OCI-LY3 (cell line): Measurements from ENCODE around the gene SLC7A6OS.

ENCODE experiments used
- H2AFZ ChIP-seq: fragments of 200-600, 300-600 bp; shearing (Covaris generic); 2 replicates; pipeline ENCODE4 v1.6.0; 2014; ENCODE audit warnings: antibody characterized with exemption, low read depth, low read length
- H3K27ac ChIP-seq: fragments of 200-600, 300-600 bp; sonication (generic); 2 replicates; pipeline ENCODE4 v1.5.1; 2014; ENCODE audit warnings: mild to moderate bottlenecking, low read length, moderate library complexity, mixed read lengths
- H3K27me3 ChIP-seq: fragments of 200-600, 300-600 bp; sonication (generic); 2 replicates; pipeline ENCODE4 v1.6.1; 2014; ENCODE audit warnings: low read depth, low read length, mixed read lengths
- H3K36me3 ChIP-seq: fragments of 200-600, 300-600 bp; sonication (generic); replicated peaks from 2 replicates; pipeline ENCODE3; 2014; ENCODE audit warnings: low read depth, low read length, mixed read lengths
- H3K4me1 ChIP-seq: fragments of 300-600, 200-600 bp; sonication (generic); 2 replicates; pipeline ENCODE4 v1.6.1; 2014; ENCODE audit warnings: low read length, mixed read lengths
- H3K4me2 ChIP-seq: fragments of 200-600, 300-600 bp; sonication (generic); 2 replicates; pipeline ENCODE4 v1.6.1; 2014; ENCODE audit warnings: low read length, mixed read lengths
- H3K4me3 ChIP-seq: fragments of 300-600, 200-600 bp; sonication (generic); 2 replicates; pipeline ENCODE4 v1.5.1; 2014; ENCODE audit warnings: antibody characterized with exemption, mild to moderate bottlenecking, low read length, moderate library complexity
- H3K79me2 ChIP-seq: fragments of 300-600, 200-600 bp; shearing (Covaris generic); 2 replicates; pipeline ENCODE4 v1.6.1; 2014; ENCODE audit warnings: mild to moderate bottlenecking, low read length, mixed read lengths
- H3K9ac ChIP-seq: fragments of 300-600, 200-600 bp; shearing (Covaris generic); 2 replicates; pipeline ENCODE4 v1.6.0; 2014; ENCODE audit warnings: mild to moderate bottlenecking, low read length, moderate library complexity
- H3K9me3 ChIP-seq: fragments of 200-600, 300-600 bp; shearing (Covaris generic); 2 replicates; pipeline ENCODE4 v1.6.1; 2014; ENCODE audit warnings: low read length, mixed read lengths; ENCODE audit not compliant: insufficient read depth
- H4K20me1 ChIP-seq: fragments of 200-600, 300-600 bp; sonication (generic); 2 replicates; pipeline ENCODE4 v1.6.1; 2016; ENCODE audit warnings: low read length, mixed read lengths; ENCODE audit not compliant: insufficient read depth
- CTCF ChIP-seq: fragments of 200-600, 300-600 bp; sonication (generic); IDR thresholded peaks from 2 replicates; pipeline ENCODE4 v1.5.1; 2014; ENCODE audit warnings: antibody characterized with exemption, low read length, low read depth
- EZH2phosphoT487 ChIP-seq: fragments of 200-600 bp; shearing (Covaris generic); IDR thresholded peaks from 2 replicates; pipeline ENCODE4 v1.6.1; 2018; ENCODE audit warnings: antibody characterized with exemption, mixed run types, low read depth

SLC7A6OS gene

DNA sequence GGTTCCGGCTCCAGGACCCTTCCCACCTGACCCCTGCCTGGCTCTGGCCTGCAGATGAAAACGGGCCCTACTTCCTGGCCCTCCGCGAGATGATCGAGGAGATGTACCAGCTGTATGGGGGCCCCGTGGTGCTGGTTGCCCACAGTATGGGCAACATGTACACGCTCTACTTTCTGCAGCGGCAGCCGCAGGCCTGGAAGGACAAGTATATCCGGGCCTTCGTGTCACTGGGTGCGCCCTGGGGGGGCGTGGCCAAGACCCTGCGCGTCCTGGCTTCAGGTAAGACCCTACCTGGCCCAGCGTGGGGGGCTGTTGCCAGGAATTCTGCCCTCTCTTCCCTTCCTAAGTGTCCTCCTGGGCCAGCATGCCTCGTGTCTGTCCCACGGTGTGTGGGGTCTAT, 55.0 kb downstream of the SLC7A6OS start:
- H3K9ac ChIP-seq = no peak overlapping the region
- H3K36me3 ChIP-seq = no peaks in the 10 kb centered on the region
- H3K27me3 ChIP-seq = no peaks in the 10 kb centered on the region
- no peaks in the 10 kb centered on the region for H3K9me3 ChIP-seq
- H4K20me1 ChIP-seq = no peaks in the 10 kb centered on the region
- H2AFZ ChIP-seq = no peak overlapping the region
- no peaks in the 10 kb centered on the region for H3K4me1 ChIP-seq
- no peak overlapping the region for H3K27ac ChIP-seq
- no peaks in the 10 kb centered on the region for H3K79me2 ChIP-seq
- no peak overlapping the region for H3K4me2 ChIP-seq
- H3K4me3 ChIP-seq = no peak overlapping the region
- no peak for TF ChIP-seq EZH2phosphoT487
- no peak for TF ChIP-seq CTCF

DNA sequence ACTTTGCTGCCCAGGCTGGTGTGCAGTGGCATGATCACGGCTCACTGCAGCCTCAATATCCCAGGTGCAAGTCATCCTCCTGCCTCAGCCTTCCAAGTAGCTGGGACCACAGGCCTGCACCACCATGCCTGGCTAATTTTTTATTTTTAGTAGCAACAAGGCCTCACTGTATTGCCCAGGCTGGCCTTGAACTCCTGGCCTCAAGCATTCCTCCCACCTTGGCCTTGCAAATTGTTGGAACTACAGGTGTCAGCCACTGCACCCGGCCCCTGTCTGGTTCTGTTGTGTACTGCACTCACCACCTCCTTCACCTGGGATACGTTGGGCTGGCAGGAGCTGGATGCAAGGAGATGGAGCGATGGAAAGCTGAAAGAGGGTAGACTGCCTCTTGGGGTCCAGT, 57.0 kb downstream of the SLC7A6OS start:
- Histone ChIP-seq H3K36me3 (no peaks in the 10 kb centered on the region), H3K4me2 (no peak overlapping the region)

GRCh38 chr16:68252383-68252782, 58.4 kb downstream of the SLC7A6OS start:
- Histone ChIP-seq H2AFZ (no peak overlapping the region), H3K27ac (no peak overlapping the region), H3K4me2 (no peak overlapping the region), H3K9me3 (no peaks in the 10 kb centered on the region), H3K79me2 (no peaks in the 10 kb centered on the region), H3K4me1 (no peaks in the 10 kb centered on the region), H3K4me3 (no peak overlapping the region), H3K36me3 (no peaks in the 10 kb centered on the region), H3K27me3 (no peaks in the 10 kb centered on the region), H4K20me1 (no peaks in the 10 kb centered on the region), H3K9ac (no peak overlapping the region)
- TF ChIP-seq CTCF (no peak), EZH2phosphoT487 (no peak)

More for the DNA sequence above, 57.0 kb downstream of the SLC7A6OS start:
- H2AFZ ChIP-seq = no peak overlapping the region
- no peaks in the 10 kb centered on the region for H3K27me3 ChIP-seq
- no peak overlapping the region for H3K9ac ChIP-seq
- no peaks in the 10 kb centered on the region for H3K79me2 ChIP-seq
- no peak overlapping the region for H3K27ac ChIP-seq
- H3K9me3 ChIP-seq = no peaks in the 10 kb centered on the region
- H3K4me1 ChIP-seq = no peaks in the 10 kb centered on the region
- TF ChIP-seq EZH2phosphoT487 = no peak
- no peak for TF ChIP-seq CTCF
- H4K20me1 ChIP-seq = no peaks in the 10 kb centered on the region
- H3K4me3 ChIP-seq = no peak overlapping the region

GRCh38 chr16:68251832-68252231, 58.9 kb downstream of the SLC7A6OS start:
- Histone ChIP-seq H3K4me1 (no peaks in the 10 kb centered on the region), H3K9me3 (no peaks in the 10 kb centered on the region), H3K4me2 (no peak overlapping the region), H3K79me2 (no peaks in the 10 kb centered on the region), H2AFZ (no peak overlapping the region), H3K27ac (no peak overlapping the region), H3K27me3 (no peaks in the 10 kb centered on the region), H3K9ac (no peak overlapping the region), H4K20me1 (no peaks in the 10 kb centered on the region), H3K4me3 (no peak overlapping the region), H3K36me3 (no peaks in the 10 kb centered on the region)
- TF ChIP-seq EZH2phosphoT487 (no peak), CTCF (no peak)
